DMS79 treated with DMSO at 0.1 percent for 48 hours (cell line): ENCODE results near the gene ZDHHC11B.
"Not testable (repeated sequence)": the region's sequence is repeated elsewhere in the genome, so short reads cannot be mapped to it uniquely, and the experiment has no call there.

Source experiments
- DNase-seq: peaks from one replicate; lab custom pipeline; 2025; lab: John Stamatoyannopoulos, UW

ZDHHC11B gene

GRCh38 chr5:716740-717139 is 67.8 kb downstream of the ZDHHC11B start:
- DNase-seq: not testable (repeated sequence)

- DNase-seq: not testable (repeated sequence)
These were observed 68.9 kb downstream of the ZDHHC11B start for GRCh38 chr5:715636-716035.

GRCh38 chr5:714215-715118 is 70.1 kb downstream of the ZDHHC11B start:
- DNase-seq: not testable (repeated sequence)

GRCh38 chr5:713686-714085 is 70.8 kb downstream of the ZDHHC11B start:
- not testable (repeated sequence) for DNase-seq

- DNase-seq: not testable (repeated sequence)
These were observed 75.5 kb downstream of the ZDHHC11B start for GRCh38 chr5:708848-709517.

GRCh38 chr5:708374-708773 is 76.2 kb downstream of the ZDHHC11B start:
- not testable (repeated sequence) for DNase-seq

GRCh38 chr5:706127-706526 is 78.4 kb downstream of the ZDHHC11B start:
- DNase-seq: not testable (repeated sequence)

GRCh38 chr5:696753-697702 is 87.5 kb downstream of the ZDHHC11B start:
- DNase-seq: not testable (repeated sequence)

- not testable (repeated sequence) for DNase-seq
These were observed 88.3 kb downstream of the ZDHHC11B start for GRCh38 chr5:696191-696590.

- not testable (repeated sequence) for DNase-seq
These were observed 89.1 kb downstream of the ZDHHC11B start for GRCh38 chr5:695475-695874.

GRCh38 chr5:694042-694431 is 90.5 kb downstream of the ZDHHC11B start:
- not testable (repeated sequence) for DNase-seq

- DNase-seq: peak; percentile 34
These were observed 91.1 kb downstream of the ZDHHC11B start, which contains the start of gene TPPP for GRCh38 chr5:693271-694041. TPPP (minus strand) TSS chr5:693352; CDS start chr5:678060, 15,292 bp downstream.

- DNase-seq: not testable (repeated sequence)
These were observed 91.9 kb downstream of the ZDHHC11B start for GRCh38 chr5:692529-693041.

- no peak for DNase-seq
These were observed 92.6 kb downstream of the ZDHHC11B start for GRCh38 chr5:691817-692528.

- not testable (repeated sequence) for DNase-seq
These were observed 93.5 kb downstream of the ZDHHC11B start for GRCh38 chr5:691049-691448.

GRCh38 chr5:690293-690692 is 94.2 kb downstream of the ZDHHC11B start:
- not testable (repeated sequence) for DNase-seq

- not testable (repeated sequence) for DNase-seq
These were observed 96.0 kb downstream of the ZDHHC11B start for GRCh38 chr5:688348-689010.

GRCh38 chr5:686936-687335 is 97.6 kb downstream of the ZDHHC11B start:
- not testable (repeated sequence) for DNase-seq

- DNase-seq: not testable (repeated sequence)
These were observed 98.4 kb downstream of the ZDHHC11B start for GRCh38 chr5:686172-686523.
